Measurements from ENCODE around the gene TBC1D20.
"Not testable (repeated sequence)": the region's sequence is repeated elsewhere in the genome, so short reads cannot be mapped to it uniquely, and the experiment has no call there.

Gene TBC1D20, protein sequence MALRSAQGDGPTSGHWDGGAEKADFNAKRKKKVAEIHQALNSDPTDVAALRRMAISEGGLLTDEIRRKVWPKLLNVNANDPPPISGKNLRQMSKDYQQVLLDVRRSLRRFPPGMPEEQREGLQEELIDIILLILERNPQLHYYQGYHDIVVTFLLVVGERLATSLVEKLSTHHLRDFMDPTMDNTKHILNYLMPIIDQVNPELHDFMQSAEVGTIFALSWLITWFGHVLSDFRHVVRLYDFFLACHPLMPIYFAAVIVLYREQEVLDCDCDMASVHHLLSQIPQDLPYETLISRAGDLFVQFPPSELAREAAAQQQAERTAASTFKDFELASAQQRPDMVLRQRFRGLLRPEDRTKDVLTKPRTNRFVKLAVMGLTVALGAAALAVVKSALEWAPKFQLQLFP

DNA sequence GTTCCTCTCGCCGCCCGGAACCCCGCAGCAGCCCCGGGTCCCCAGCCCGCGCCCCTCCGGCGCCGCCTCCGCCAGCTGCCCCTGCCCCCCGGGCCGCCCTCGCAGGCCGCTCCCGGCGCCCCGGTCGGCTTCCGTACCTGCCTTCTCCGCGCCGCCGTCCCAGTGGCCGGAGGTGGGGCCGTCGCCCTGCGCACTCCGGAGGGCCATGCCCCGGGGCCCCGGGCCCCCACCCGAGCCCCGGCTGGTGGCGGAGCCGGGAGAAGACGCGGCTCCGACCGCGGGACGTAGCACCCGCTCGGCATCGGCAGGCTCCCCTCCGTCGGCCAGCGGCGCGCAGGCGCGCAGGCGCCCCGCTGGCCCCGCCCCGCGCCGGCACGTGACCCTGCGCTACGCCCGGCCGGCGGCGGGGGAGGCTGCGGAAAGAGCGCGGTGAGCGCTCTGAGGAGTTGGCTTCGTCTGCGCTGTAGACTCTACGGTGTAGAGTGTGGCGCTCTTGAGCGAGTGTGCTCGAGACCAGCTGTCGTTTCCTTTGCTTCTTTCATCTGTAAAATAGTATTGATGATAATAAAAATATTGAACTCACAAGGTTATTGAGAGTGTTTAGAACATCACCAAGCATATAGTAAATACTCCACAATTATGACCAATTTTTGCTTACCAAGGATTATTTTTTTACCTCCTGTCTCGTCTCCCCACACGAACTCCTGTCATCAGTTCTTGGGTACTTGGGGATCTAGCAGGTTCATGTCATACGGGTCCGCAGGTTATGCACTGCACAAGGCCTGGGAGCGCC, at the start of gene TBC1D20:
Gene TBC1D20, minus strand, starts transcription at position 335 of the 793 bp plus-strand sequence. Its CDS starts 128 bp downstream, at position 207.
- H3K4me3 ChIP-seq (ENCODE audit: low read depth, low read length): peak within 1 kb of the TSS; percentile 86
- TF ChIP-seq, protein P1, sequence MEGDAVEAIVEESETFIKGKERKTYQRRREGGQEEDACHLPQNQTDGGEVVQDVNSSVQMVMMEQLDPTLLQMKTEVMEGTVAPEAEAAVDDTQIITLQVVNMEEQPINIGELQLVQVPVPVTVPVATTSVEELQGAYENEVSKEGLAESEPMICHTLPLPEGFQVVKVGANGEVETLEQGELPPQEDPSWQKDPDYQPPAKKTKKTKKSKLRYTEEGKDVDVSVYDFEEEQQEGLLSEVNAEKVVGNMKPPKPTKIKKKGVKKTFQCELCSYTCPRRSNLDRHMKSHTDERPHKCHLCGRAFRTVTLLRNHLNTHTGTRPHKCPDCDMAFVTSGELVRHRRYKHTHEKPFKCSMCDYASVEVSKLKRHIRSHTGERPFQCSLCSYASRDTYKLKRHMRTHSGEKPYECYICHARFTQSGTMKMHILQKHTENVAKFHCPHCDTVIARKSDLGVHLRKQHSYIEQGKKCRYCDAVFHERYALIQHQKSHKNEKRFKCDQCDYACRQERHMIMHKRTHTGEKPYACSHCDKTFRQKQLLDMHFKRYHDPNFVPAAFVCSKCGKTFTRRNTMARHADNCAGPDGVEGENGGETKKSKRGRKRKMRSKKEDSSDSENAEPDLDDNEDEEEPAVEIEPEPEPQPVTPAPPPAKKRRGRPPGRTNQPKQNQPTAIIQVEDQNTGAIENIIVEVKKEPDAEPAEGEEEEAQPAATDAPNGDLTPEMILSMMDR (conservative IDR thresholded peaks at IDR 0.05; ENCODE audit: low read depth, low read length): peak; percentile 40
- DNase-seq (ENCODE audit: low read depth): peak; percentile 90

DNA sequence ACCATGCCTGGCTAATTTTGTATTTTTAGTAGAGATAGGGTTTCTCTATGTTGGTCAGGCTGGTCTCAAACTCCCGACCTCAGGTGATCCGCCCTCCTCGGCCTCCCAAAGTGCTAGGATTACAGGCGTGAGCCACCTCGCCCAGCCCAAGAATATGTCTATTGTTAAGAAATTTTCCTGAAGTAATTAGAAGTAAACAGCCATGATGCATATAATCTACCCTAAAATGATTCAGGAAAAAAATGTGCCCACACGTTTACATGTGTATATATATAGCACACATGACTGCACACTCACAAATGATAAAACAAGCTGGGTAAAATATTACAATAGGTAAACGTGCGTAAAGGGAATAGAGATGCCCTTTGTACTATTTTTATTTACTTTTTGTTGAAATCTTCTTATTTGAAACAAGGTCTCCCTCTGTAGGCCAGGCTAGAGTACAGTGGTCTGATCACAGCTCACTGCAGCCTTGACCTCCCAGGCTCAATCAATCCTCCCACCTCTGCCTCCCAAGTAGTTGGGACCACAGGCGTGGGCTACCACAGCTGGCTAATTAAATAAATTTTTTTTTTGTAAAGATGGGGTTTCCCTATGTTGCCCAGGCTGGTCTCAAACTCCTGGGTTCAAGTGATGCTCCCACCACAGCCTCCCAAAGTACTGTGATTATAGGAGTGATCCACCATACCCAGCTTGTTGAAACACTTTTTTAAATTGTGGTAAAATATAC, 48.2 kb upstream of the TBC1D20 start:
- TF ChIP-seq, protein P1 (conservative IDR thresholded peaks at IDR 0.05; ENCODE audit: low read depth, low read length): peak; percentile 2
- not testable (repeated sequence) for H3K4me3 ChIP-seq (ENCODE audit: low read depth, low read length); DNase-seq (ENCODE audit: low read depth)

DNA sequence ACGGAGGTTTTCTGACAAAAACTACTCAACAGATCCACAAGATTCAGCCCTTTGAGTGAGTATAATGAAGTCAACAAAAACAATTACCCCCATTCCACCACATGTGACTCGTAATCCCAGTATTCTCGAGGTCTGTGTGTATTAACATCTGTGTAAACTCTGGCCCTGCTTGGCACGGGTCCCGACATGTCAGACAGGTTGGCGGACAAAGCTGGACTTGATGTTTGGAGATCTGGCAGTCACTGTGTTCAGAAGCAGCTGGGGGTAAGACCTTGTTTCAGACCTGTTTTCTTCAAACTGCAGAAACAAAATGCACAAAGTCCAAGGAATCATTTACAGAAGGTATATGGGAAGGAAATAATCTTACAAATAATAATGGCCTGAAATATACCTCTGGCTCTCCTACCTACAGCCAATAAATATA, 46.0 kb upstream of the TBC1D20 start:
- DNase-seq (ENCODE audit: low read depth): peak; percentile 31
- not testable (repeated sequence) for H3K4me3 ChIP-seq (ENCODE audit: low read depth, low read length)

DNA sequence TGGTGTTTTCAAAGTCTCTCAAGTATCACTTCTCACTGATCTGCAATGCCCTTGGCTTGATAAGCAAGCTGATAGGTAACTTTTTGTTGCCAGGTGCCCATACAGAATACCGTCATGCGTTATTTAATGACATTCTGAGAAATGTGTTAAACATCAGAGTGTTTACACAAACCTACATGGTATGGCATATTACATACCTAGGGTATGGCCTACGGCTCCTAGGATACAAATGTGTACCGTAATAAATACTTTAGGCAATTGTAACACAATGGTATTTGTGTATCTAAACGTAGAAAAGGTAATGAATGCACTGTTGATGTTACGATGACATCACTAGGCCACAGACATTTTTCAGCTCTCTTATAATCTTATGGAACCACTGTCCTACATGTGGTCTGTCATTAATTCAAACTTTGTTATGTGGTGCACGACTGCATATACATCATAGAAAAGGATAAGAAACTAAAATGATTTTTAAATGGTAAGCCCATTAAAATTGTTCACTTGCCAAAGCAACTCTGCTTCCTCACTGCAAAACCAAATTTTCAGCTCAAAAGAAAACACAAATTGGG, 45.5 kb upstream of the TBC1D20 start:
- H3K4me3 ChIP-seq (ENCODE audit: low read depth, low read length): no peak overlapping the region
- no peak for DNase-seq (ENCODE audit: low read depth)
- TF ChIP-seq, protein P1 (conservative IDR thresholded peaks at IDR 0.05; ENCODE audit: low read depth, low read length): no peak

DNA sequence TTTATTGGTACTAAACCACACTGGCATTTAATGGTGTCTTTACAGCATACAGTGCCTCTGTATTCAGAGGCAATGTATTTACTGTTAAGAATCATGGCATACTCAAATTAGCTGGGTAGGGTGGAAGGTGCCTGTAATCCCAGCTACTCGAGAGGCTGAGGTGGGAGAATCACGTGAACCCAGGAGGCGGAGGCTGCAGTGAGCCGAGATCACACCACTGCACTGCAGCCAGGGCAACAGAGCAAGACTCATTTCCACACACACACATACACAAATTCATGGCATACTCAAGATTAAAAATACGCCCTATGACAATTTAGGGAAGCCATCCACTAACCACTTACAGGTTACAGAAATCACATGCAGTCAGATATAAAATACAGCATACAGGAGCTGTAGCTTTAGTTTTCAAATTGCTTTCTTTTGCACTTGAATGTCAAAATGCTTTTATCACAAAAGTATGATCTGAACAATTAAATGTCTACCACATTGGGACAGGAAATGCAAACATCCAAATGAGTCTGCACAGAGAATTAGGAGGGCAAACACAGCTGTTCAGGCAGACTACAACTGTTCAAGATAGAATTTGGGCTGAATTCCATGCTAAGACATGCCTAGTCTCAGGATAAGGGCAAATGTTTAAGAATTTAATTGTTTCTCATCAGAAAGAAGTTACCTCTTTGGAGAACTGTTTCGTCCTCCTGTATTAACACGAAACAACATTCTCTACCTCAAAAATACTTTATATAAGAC, 44.8 kb upstream of the TBC1D20 start:
- no peak overlapping the region for H3K4me3 ChIP-seq (ENCODE audit: low read depth, low read length)
- DNase-seq (ENCODE audit: low read depth): no peak
- TF ChIP-seq, protein P1 (conservative IDR thresholded peaks at IDR 0.05; ENCODE audit: low read depth, low read length): no peak

DNA sequence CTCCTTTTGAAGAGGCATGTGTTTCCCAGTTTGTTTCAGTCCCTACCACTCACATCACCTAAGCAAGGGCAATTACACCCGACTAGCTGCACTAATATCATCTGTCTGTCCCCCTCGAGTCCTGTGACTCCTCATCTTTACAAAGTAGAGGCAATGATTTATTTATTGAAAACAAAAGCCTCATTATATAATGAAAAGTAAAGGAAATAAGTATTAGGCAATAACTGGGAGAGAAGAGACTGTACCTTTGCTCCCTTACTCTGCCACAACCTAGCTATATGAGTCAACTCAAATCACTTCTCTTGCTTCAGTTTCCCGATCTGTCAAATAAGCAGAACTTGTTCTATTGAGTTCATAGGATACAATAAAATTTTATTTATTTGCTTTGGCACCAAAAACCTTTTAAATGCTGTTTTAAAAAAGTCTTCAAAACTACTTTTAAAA, 42.3 kb upstream of the TBC1D20 start:
- DNase-seq (ENCODE audit: low read depth): peak; percentile 26
- TF ChIP-seq, protein P1 (conservative IDR thresholded peaks at IDR 0.05; ENCODE audit: low read depth, low read length): no peak
- no peak overlapping the region for H3K4me3 ChIP-seq (ENCODE audit: low read depth, low read length)

Measured in choroid plexus epithelial cell (primary cell).